Mucosa of stomach (tissue), 1 donor: ENCODE data around the gene RAMACL.

Experiments
- H3K27me3 ChIP-seq: one replicate; pipeline ENCODE4 v1.7.0; 2013; ENCODE audit warnings: mild to moderate bottlenecking, low read length; ENCODE audit not compliant: control insufficient read depth, insufficient read depth
- H3K36me3 ChIP-seq: one replicate; pipeline ENCODE4 v1.7.0; 2013; ENCODE audit warnings: low read length; ENCODE audit not compliant: control insufficient read depth, insufficient read depth
- H3K4me1 ChIP-seq: one replicate; pipeline ENCODE4 v1.7.0; 2013; ENCODE audit warnings: mild to moderate bottlenecking, low read length; ENCODE audit not compliant: control insufficient read depth, insufficient read depth
- H3K4me3 ChIP-seq: one replicate; pipeline ENCODE4 v1.7.0; 2013; ENCODE audit warnings: low read length
- H3K9ac ChIP-seq: one replicate; pipeline ENCODE4 v1.7.0; 2013; ENCODE audit warnings: mild to moderate bottlenecking, low read length, moderate library complexity
- H3K9me3 ChIP-seq: one replicate; pipeline ENCODE4 v1.7.0; 2013; ENCODE audit warnings: mild to moderate bottlenecking, low read length, moderate library complexity; ENCODE audit not compliant: control insufficient read depth
- donor health status: Pancreatic carcinoma.

RAMACL gene

GRCh38 chr6:166614589-166614988 is 28.1 kb upstream of the RAMACL start:
- no peaks in the 10 kb centered on the region for H3K27me3 ChIP-seq
- no peaks in the 10 kb centered on the region for H3K36me3 ChIP-seq
- no peak overlapping the region for H3K9ac ChIP-seq
- no peaks in the 10 kb centered on the region for H3K9me3 ChIP-seq
- H3K4me3 ChIP-seq = no peak overlapping the region
- peaks cover 4% of the 10 kb centered on the region for H3K4me1 ChIP-seq

GRCh38 chr6:166614171-166614583 is 27.7 kb upstream of the RAMACL start:
- Histone ChIP-seq H3K36me3 (no peaks in the 10 kb centered on the region), H3K9me3 (no peaks in the 10 kb centered on the region), H3K4me1 (peaks cover 4% of the 10 kb centered on the region), H3K9ac (no peak overlapping the region), H3K4me3 (no peak overlapping the region), H3K27me3 (no peaks in the 10 kb centered on the region)

- Histone ChIP-seq H3K4me1 (peaks cover 4% of the 10 kb centered on the region), H3K36me3 (no peaks in the 10 kb centered on the region), H3K9me3 (no peaks in the 10 kb centered on the region), H3K27me3 (no peaks in the 10 kb centered on the region), H3K9ac (no peak overlapping the region), H3K4me3 (no peak overlapping the region)
These were observed 26.5 kb upstream of the RAMACL start for GRCh38 chr6:166613027-166613426.

- no peak overlapping the region for H3K4me3 ChIP-seq
- no peaks in the 10 kb centered on the region for H3K27me3 ChIP-seq
- no peaks in the 10 kb centered on the region for H3K9me3 ChIP-seq
- H3K4me1 ChIP-seq = peaks cover 4% of the 10 kb centered on the region
- H3K9ac ChIP-seq = no peak overlapping the region
- H3K36me3 ChIP-seq = no peaks in the 10 kb centered on the region
These were observed 26.0 kb upstream of the RAMACL start for GRCh38 chr6:166612471-166612881.

- Histone ChIP-seq H3K27me3 (no peaks in the 10 kb centered on the region), H3K4me3 (no peak overlapping the region), H3K9ac (no peak overlapping the region), H3K9me3 (no peaks in the 10 kb centered on the region), H3K4me1 (peaks cover 4% of the 10 kb centered on the region), H3K36me3 (no peaks in the 10 kb centered on the region)
These were observed 25.2 kb upstream of the RAMACL start for GRCh38 chr6:166611631-166612030.

- Histone ChIP-seq H3K27me3 (no peaks in the 10 kb centered on the region), H3K4me3 (no peak overlapping the region), H3K9ac (no peak overlapping the region), H3K4me1 (peaks cover 3% of the 10 kb centered on the region), H3K36me3 (no peaks in the 10 kb centered on the region), H3K9me3 (no peaks in the 10 kb centered on the region)
These were observed 23.6 kb upstream of the RAMACL start for GRCh38 chr6:166610069-166610468.

- H3K4me3 ChIP-seq = no peak overlapping the region
- H3K9me3 ChIP-seq = no peaks in the 10 kb centered on the region
- H3K9ac ChIP-seq = no peak overlapping the region
- no peaks in the 10 kb centered on the region for H3K27me3 ChIP-seq
- H3K4me1 ChIP-seq = no peaks in the 10 kb centered on the region
- no peaks in the 10 kb centered on the region for H3K36me3 ChIP-seq
These were observed 22.3 kb upstream of the RAMACL start for GRCh38 chr6:166608774-166609173.

GRCh38 chr6:166605752-166606151 is 19.3 kb upstream of the RAMACL start:
- Histone ChIP-seq H3K27me3 (no peaks in the 10 kb centered on the region), H3K9ac (no peak overlapping the region), H3K9me3 (no peaks in the 10 kb centered on the region), H3K4me3 (no peak overlapping the region), H3K4me1 (no peaks in the 10 kb centered on the region), H3K36me3 (no peaks in the 10 kb centered on the region)

GRCh38 chr6:166604911-166605310 is 18.4 kb upstream of the RAMACL start:
- Histone ChIP-seq H3K4me3 (no peak overlapping the region), H3K36me3 (no peaks in the 10 kb centered on the region), H3K27me3 (no peaks in the 10 kb centered on the region), H3K9ac (no peak overlapping the region), H3K9me3 (no peaks in the 10 kb centered on the region), H3K4me1 (no peaks in the 10 kb centered on the region)

- H3K4me3 ChIP-seq = no peak overlapping the region
- no peaks in the 10 kb centered on the region for H3K36me3 ChIP-seq
- no peaks in the 10 kb centered on the region for H3K4me1 ChIP-seq
- no peak overlapping the region for H3K9ac ChIP-seq
- no peaks in the 10 kb centered on the region for H3K27me3 ChIP-seq
- H3K9me3 ChIP-seq = no peaks in the 10 kb centered on the region
These were observed 17.9 kb upstream of the RAMACL start for GRCh38 chr6:166604328-166604727.

GRCh38 chr6:166603043-166603690 is 16.7 kb upstream of the RAMACL start:
- Histone ChIP-seq H3K27me3 (no peaks in the 10 kb centered on the region), H3K9ac (no peak overlapping the region), H3K9me3 (no peaks in the 10 kb centered on the region), H3K4me1 (no peaks in the 10 kb centered on the region), H3K36me3 (no peaks in the 10 kb centered on the region), H3K4me3 (no peak overlapping the region)

- Histone ChIP-seq H3K4me1 (no peaks in the 10 kb centered on the region), H3K4me3 (no peak overlapping the region), H3K9me3 (no peaks in the 10 kb centered on the region), H3K36me3 (no peaks in the 10 kb centered on the region), H3K27me3 (no peaks in the 10 kb centered on the region), H3K9ac (no peak overlapping the region)
These were observed 15.5 kb upstream of the RAMACL start for GRCh38 chr6:166601956-166602355.

- no peaks in the 10 kb centered on the region for H3K4me1 ChIP-seq
- H3K4me3 ChIP-seq = no peak overlapping the region
- H3K9ac ChIP-seq = no peak overlapping the region
- no peaks in the 10 kb centered on the region for H3K9me3 ChIP-seq
- H3K36me3 ChIP-seq = no peaks in the 10 kb centered on the region
- H3K27me3 ChIP-seq = no peaks in the 10 kb centered on the region
These were observed 14.5 kb upstream of the RAMACL start for GRCh38 chr6:166600931-166601330.
